Smooth muscle cell (in vitro differentiated cells): ENCODE measurements around the gene CSN2. TPM values are rescaled to one million over a fixed set of nuclear protein-coding genes. Genes with fewer than 3 reads are reported as not detected.

Experiments
- DNase-seq: peaks from one replicate; lab custom pipeline; 2025; ENCODE audit not compliant: unreplicated experiment; lab: John Stamatoyannopoulos, UW
- H2AFZ ChIP-seq: fragments of 200-600 bp; sonication (generic); 2 replicates; pipeline ENCODE4 v1.6.0; 2016; ENCODE audit warnings: antibody characterized with exemption, low read depth, mild to moderate bottlenecking
- H3F3A ChIP-seq: fragments of 200-600 bp; sonication (generic); 2 replicates; pipeline ENCODE4 v1.6.0; 2017; ENCODE audit warnings: antibody characterized with exemption, low read depth
- H3K27ac ChIP-seq: fragments of 200-600 bp; sonication (generic); 2 replicates; pipeline ENCODE4 v1.5.1; 2016; ENCODE audit warnings: low read depth, mild to moderate bottlenecking
- H3K27me3 ChIP-seq: fragments of 200-600 bp; sonication (generic); 2 replicates; pipeline ENCODE4 v1.6.1; 2016; ENCODE audit warnings: low read depth, mild to moderate bottlenecking
- H3K36me3 ChIP-seq: fragments of 200-600 bp; sonication (generic); 2 replicates; pipeline ENCODE4 v1.5.1; 2016; ENCODE audit warnings: low read depth
- H3K4me1 ChIP-seq: fragments of 200-600 bp; sonication (generic); 2 replicates; pipeline ENCODE4 v1.5.1; 2016; ENCODE audit warnings: low read depth
- H3K4me2 ChIP-seq: fragments of 200-600 bp; sonication (generic); 2 replicates; pipeline ENCODE4 v1.6.0; 2016; ENCODE audit warnings: mild to moderate bottlenecking
- H3K4me3 ChIP-seq: fragments of 200-600 bp; sonication (generic); 2 replicates; pipeline ENCODE4 v1.5.1; 2016; ENCODE audit warnings: mild to moderate bottlenecking
- H3K79me2 ChIP-seq: fragments of 200-600 bp; sonication (generic); 2 replicates; pipeline ENCODE4 v1.6.0; 2016; ENCODE audit warnings: low read depth, mild to moderate bottlenecking
- H3K9ac ChIP-seq: fragments of 200-600 bp; sonication (generic); 2 replicates; pipeline ENCODE4 v1.6.0; 2016; ENCODE audit warnings: low read depth
- H3K9me3 ChIP-seq: fragments of 200-600 bp; sonication (generic); replicated peaks from 2 replicates; pipeline ENCODE4 v1.5.1; 2016; ENCODE audit warnings: low read depth
- H4K20me1 ChIP-seq: fragments of 200-600 bp; sonication (generic); 2 replicates; pipeline ENCODE4 v1.6.0; 2016; ENCODE audit warnings: low read depth
- CTCF ChIP-seq: fragments of 200-600 bp; sonication (generic); IDR thresholded peaks from 2 replicates; pipeline ENCODE4 v1.5.1; 2017; ENCODE audit warnings: borderline replicate concordance, mild to moderate bottlenecking, antibody characterized with exemption; ENCODE audit not compliant: insufficient read depth, poor library complexity, severe bottlenecking
- WGBS: methylation state at CpG from one replicate; pipeline ENCODE4 v1.1.7; 2016; ENCODE audit warnings: low lambda C conversion rate; 5-methylcytosine and 5-hydroxymethylcytosine counted together
- polyA plus RNA-seq: library from polyadenylated mRNA; unstranded; fragments of >200 nt; fragmentation: Nextera tagmentation; extraction: Ambion mirVana; gene quantifications from 2 replicates; pipeline ENCODE4 v1.2.1, GENCODE V29; 2016
- total RNA-seq: library from RNA; depleted of rRNA; stranded (reverse); fragments of >200 nt; gene quantifications from 2 replicates; pipeline ENCODE4 v1.2.3, GENCODE V29; 2014

Gene CSN2
- total and polyA plus RNA-seq, 2 experiments from 2014 or later: not detected

DNA sequence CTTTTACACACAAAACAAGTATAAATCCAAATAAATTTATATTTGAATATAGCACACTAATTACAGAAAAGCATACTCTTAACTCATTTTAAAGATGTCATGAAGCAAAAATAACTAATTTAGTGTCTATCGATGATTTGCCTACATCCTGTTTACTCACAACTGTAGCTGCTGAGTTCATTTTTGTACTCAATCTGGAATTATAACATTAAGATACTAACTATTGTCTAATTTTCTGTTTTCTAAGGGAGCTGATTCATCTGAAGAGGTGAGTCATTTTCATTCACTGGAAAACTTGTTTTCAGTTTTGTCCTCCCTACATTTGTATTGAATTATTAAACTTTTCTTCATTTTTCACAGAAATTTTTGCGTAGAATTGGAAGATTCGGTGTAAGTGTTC lies 33.9 kb upstream of the CSN2 start:
- H4K20me1 ChIP-seq: no peaks in the 10 kb centered on the region
- no peak overlapping the region for H3K9ac ChIP-seq
- WGBS: 94% methylated on average over 3 of the region's 3 CpGs
- no peaks in the 10 kb centered on the region for H3F3A ChIP-seq
- H3K79me2 ChIP-seq: no peaks in the 10 kb centered on the region
- TF ChIP-seq CTCF: no peak
- H3K4me1 ChIP-seq: no peaks in the 10 kb centered on the region
- H2AFZ ChIP-seq: no peak overlapping the region
- H3K27me3 ChIP-seq: no peaks in the 10 kb centered on the region
- H3K9me3 ChIP-seq: no peaks in the 10 kb centered on the region
- H3K4me2 ChIP-seq: no peak overlapping the region
- DNase-seq: no peak
- no peak overlapping the region for H3K27ac ChIP-seq
- H3K4me3 ChIP-seq: no peak overlapping the region
- H3K36me3 ChIP-seq: no peaks in the 10 kb centered on the region

DNA sequence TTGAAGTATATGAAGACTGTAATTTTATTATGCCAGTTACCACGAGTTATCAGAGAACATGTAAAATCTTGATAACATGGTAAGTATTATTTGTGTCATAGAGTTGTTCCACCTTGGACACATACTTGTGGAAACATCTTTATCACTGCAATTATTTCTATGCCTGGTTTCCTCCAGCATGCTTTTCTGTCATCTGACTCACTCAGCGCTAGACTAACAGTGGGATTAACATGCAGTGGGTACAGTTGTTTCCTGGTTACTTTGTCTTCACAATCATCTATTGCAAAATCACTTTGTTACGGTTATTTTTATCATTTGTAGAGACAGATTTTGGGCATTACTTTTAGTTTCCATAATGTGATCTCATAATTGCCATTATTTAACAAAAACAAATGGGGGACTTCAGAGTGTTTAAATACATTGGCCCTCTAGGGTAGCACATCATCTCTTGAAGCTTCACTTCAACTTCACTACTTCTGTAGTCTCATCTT lies 30.0 kb upstream of the CSN2 start, which contains the start of gene STATH:
STATH (plus strand) TSS at position 441 of the 491 bp plus-strand sequence. CDS start 2,472 bp downstream, outside the sequence.
- no peak within 1 kb of the TSS for H3K4me2 ChIP-seq
- no peaks in the 10 kb centered on the region for H4K20me1 ChIP-seq
- no peak within 1 kb of the TSS for H3K4me3 ChIP-seq
- H3K27ac ChIP-seq: no peak within 1 kb of the TSS
- 52% methylated on average over 3 of the region's 3 CpGs for WGBS
- no peaks in the 10 kb centered on the region for H3K27me3 ChIP-seq
- no peak within 1 kb of the TSS for H3K9ac ChIP-seq
- no peaks in the 10 kb centered on the region for H3K4me1 ChIP-seq
- no peaks in the 10 kb centered on the region for H3K9me3 ChIP-seq
- H3K36me3 ChIP-seq: no peaks in the 10 kb centered on the region
- H2AFZ ChIP-seq: no peak within 1 kb of the TSS
- DNase-seq: no peak
- no peaks in the 10 kb centered on the region for H3K79me2 ChIP-seq
- no peaks in the 10 kb centered on the region for H3F3A ChIP-seq
- no peak for TF ChIP-seq CTCF

- Histone ChIP-seq H4K20me1 (no peaks in the 10 kb centered on the region), H3K9ac (no peak overlapping the region), H3K4me1 (no peaks in the 10 kb centered on the region), H3K4me2 (no peak overlapping the region), H3K9me3 (no peaks in the 10 kb centered on the region), H3K36me3 (no peaks in the 10 kb centered on the region), H3F3A (no peaks in the 10 kb centered on the region), H3K27ac (no peak overlapping the region), H3K27me3 (no peaks in the 10 kb centered on the region), H2AFZ (no peak overlapping the region), H3K79me2 (no peaks in the 10 kb centered on the region), H3K4me3 (no peak overlapping the region)
- DNase-seq: no peak
- 85% methylated on average over 5 of the region's 5 CpGs for WGBS
- TF ChIP-seq CTCF: no peak
Measured at GRCh38 chr4:69994782-69995181, 29.3 kb upstream of the CSN2 start.

GRCh38 chr4:69991016-69991415 lies 25.5 kb upstream of the CSN2 start:
- 83% methylated on average over 4 of the region's 4 CpGs for WGBS
- no peaks in the 10 kb centered on the region for H3F3A ChIP-seq
- H3K4me2 ChIP-seq: no peak overlapping the region
- no peak overlapping the region for H3K9ac ChIP-seq
- no peak overlapping the region for H3K27ac ChIP-seq
- DNase-seq: no peak
- no peak for TF ChIP-seq CTCF
- H3K27me3 ChIP-seq: no peaks in the 10 kb centered on the region
- H3K9me3 ChIP-seq: no peaks in the 10 kb centered on the region
- no peaks in the 10 kb centered on the region for H3K79me2 ChIP-seq
- H2AFZ ChIP-seq: no peak overlapping the region
- no peak overlapping the region for H3K4me3 ChIP-seq
- H3K36me3 ChIP-seq: no peaks in the 10 kb centered on the region
- no peaks in the 10 kb centered on the region for H3K4me1 ChIP-seq
- H4K20me1 ChIP-seq: no peaks in the 10 kb centered on the region
